ENCODE data around the gene PDE10A. TPM values are rescaled to one million over a fixed set of nuclear protein-coding genes. Genes with fewer than 3 reads are reported as not detected.

Gene PDE10A
- total and polyA plus RNA-seq, 9 of the 15 experiments (the other 6 are each of a cell fraction or from before 2014, with no cell fraction given) = 0.04 TPM; not detected in 8

GRCh38 chr6:165365371-165365770 lies 297.7 kb downstream of the PDE10A start:
- Histone ChIP-seq H3K27ac (ENCODE audit: extremely low read depth, low read depth, low read length) (no peak overlapping the region), H2AFZ (ENCODE audit: low read depth, low read length) (no peak overlapping the region), H3K9me1 (ENCODE audit: control insufficient read depth, insufficient read depth, low read length) (no peaks in the 10 kb centered on the region), H3K27me3 (ENCODE audit: control insufficient read depth in 2 of 2, insufficient read depth in 2 of 2, low read length in 2 of 2) (no peaks in the 10 kb centered on the region), H3K9me3 (replicated peaks; ENCODE audit: control insufficient read depth, insufficient read depth, low read depth, low read length) (no peaks in the 10 kb centered on the region; the same call in 1 of the 2 replicates), H3K4me3 (no peak overlapping the region), H3K9ac (ENCODE audit: insufficient read depth in 1 of 2, low read depth in 2 of 2, low read length in 2 of 2) (no peak overlapping the region), H3K4me2 (ENCODE audit: insufficient read depth, low read length) (no peak overlapping the region), H3K79me2 (ENCODE audit: control insufficient read depth, insufficient read depth, low read length) (no peaks in the 10 kb centered on the region), H3K36me3 (ENCODE audit: control insufficient read depth, insufficient read depth, low read length) (no peaks in the 10 kb centered on the region), H3K4me1 (replicated peaks in 1 of 2; ENCODE audit: control insufficient read depth in 2 of 2, insufficient read depth in 2 of 2, low read length in 2 of 2) (no peaks in the 10 kb centered on the region), H4K20me1 (replicated peaks; ENCODE audit: control insufficient read depth, insufficient read depth, low read length) (no peaks in the 10 kb centered on the region)
- CTCF ChIA-PET (ENCODE audit: low intra/inter-chr PET ratio) = no interaction called here
- intact Hi-C loops (cut with micrococcal nuclease) (no loop called here), in situ Hi-C loops (cut with MboI) (no loop called here)
- 0% methylated on average over 1 of the region's 1 CpG for WGBS (ENCODE audit: insufficient coverage, low coverage, missing lambda C conversion rate)
- FAIRE-seq (no peak), ATAC-seq (no peak), DNase-seq (ENCODE audit: extremely low read depth in 1 of 4, low spot score in 3 of 4) (no peak)
- BruUV-seq (replicated peaks) = no TSS peak
- POLR2A ChIA-PET = no interaction called here
- no peak for TF ChIP-seq KAT2B (IDR thresholded peaks at IDR 0.05; ENCODE audit: low read depth, low read length)
- TF ChIP-seq RBM14 (IDR thresholded peaks at IDR 0.05; ENCODE audit: borderline replicate concordance, insufficient read depth, low read depth, low read length) = no peak
- TF ChIP-seq, protein P1, sequence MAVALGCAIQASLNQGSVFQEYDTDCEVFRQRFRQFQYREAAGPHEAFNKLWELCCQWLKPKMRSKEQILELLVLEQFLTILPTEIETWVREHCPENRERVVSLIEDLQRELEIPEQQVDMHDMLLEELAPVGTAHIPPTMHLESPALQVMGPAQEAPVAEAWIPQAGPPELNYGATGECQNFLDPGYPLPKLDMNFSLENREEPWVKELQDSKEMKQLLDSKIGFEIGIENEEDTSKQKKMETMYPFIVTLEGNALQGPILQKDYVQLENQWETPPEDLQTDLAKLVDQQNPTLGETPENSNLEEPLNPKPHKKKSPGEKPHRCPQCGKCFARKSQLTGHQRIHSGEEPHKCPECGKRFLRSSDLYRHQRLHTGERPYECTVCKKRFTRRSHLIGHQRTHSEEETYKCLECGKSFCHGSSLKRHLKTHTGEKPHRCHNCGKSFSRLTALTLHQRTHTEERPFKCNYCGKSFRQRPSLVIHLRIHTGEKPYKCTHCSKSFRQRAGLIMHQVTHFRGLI (CRISPR knock-in tag; IDR thresholded peaks at IDR 0.05) = no peak
- no peak for TF ChIP-seq ZNF445 (CRISPR knock-in tag; IDR thresholded peaks at IDR 0.05; ENCODE audit: low read depth)
- no peak for TF ChIP-seq CBFA2T3 (IDR thresholded peaks at IDR 0.05)
- TF ChIP-seq, protein P2, sequence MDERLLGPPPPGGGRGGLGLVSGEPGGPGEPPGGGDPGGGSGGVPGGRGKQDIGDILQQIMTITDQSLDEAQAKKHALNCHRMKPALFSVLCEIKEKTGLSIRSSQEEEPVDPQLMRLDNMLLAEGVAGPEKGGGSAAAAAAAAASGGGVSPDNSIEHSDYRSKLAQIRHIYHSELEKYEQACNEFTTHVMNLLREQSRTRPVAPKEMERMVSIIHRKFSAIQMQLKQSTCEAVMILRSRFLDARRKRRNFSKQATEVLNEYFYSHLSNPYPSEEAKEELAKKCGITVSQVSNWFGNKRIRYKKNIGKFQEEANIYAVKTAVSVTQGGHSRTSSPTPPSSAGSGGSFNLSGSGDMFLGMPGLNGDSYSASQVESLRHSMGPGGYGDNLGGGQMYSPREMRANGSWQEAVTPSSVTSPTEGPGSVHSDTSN (CRISPR knock-in tag; IDR thresholded peaks at IDR 0.05; ENCODE audit: low read depth) = no peak
- TF ChIP-seq, protein P2 (tag; conservative IDR thresholded peaks at IDR 0.05; ENCODE audit: low read depth) = no peak
- no peak for TF ChIP-seq POLR2A (conservative IDR thresholded peaks at IDR 0.05)
- no peak for TF ChIP-seq ELF4 (CRISPR knock-in tag; IDR thresholded peaks at IDR 0.05)
- no peak for TF ChIP-seq ILK (tag; IDR thresholded peaks at IDR 0.05; ENCODE audit: borderline replicate concordance, low read depth)
- TF ChIP-seq ZNF766 (CRISPR knock-in tag; conservative IDR thresholded peaks at IDR 0.05) = no peak
- TF ChIP-seq HNRNPL (IDR thresholded peaks at IDR 0.05; ENCODE audit: low read depth, low read length) = no peak
- no peak for TF ChIP-seq FOXA1 (IDR thresholded peaks at IDR 0.05; ENCODE audit: borderline replicate concordance)
- TF ChIP-seq ZNF277 (CRISPR knock-in tag; IDR thresholded peaks at IDR 0.05; ENCODE audit: borderline replicate concordance) = no peak
- no peak for TF ChIP-seq DNMT1 (IDR thresholded peaks at IDR 0.05)
- no peak for TF ChIP-seq SOX6 (IDR thresholded peaks at IDR 0.05)
- TF ChIP-seq ZNF780A (CRISPR knock-in tag; IDR thresholded peaks at IDR 0.05) = no peak
- no peak for TF ChIP-seq SAFB2 (IDR thresholded peaks at IDR 0.05; ENCODE audit: borderline replicate concordance, low read depth, low read length, severe bottlenecking)
- TF ChIP-seq MTA1 (IDR thresholded peaks at IDR 0.05; ENCODE audit: borderline replicate concordance) = no peak
